GM10248 (cell line): ENCODE results near the gene INSYN2A.

Experiments used
- CTCF ChIA-PET: fragments of 300-600 bp; sonication (Branson Sonifier 250); formaldehyde crosslinking; extraction: SDS; loops from one replicate; lab custom pipeline; 2021; ENCODE audit warnings: antibody characterized with exemption; lab: Yijun Ruan, JAX
- POLR2A ChIA-PET: fragments of 350-650 bp; sonication (Branson Sonifier 250); formaldehyde crosslinking; extraction: SDS; loops from one replicate; lab custom pipeline; 2020; ENCODE audit warnings: antibody characterized with exemption; lab: Yijun Ruan, JAX
- DNase-seq: peaks from one replicate; pipeline ENCODE4 v3.0.0; 2012; ENCODE audit errors: extremely low spot score
- TF ChIP-seq, protein P1 (sequence below): IDR thresholded peaks from 2 replicates; pipeline ENCODE4 v1.5.1; 2012; ENCODE audit warnings: mild to moderate bottlenecking, low read depth; ENCODE audit errors: extremely low read depth, missing control alignments, control extremely low read depth

INSYN2A gene

DNA sequence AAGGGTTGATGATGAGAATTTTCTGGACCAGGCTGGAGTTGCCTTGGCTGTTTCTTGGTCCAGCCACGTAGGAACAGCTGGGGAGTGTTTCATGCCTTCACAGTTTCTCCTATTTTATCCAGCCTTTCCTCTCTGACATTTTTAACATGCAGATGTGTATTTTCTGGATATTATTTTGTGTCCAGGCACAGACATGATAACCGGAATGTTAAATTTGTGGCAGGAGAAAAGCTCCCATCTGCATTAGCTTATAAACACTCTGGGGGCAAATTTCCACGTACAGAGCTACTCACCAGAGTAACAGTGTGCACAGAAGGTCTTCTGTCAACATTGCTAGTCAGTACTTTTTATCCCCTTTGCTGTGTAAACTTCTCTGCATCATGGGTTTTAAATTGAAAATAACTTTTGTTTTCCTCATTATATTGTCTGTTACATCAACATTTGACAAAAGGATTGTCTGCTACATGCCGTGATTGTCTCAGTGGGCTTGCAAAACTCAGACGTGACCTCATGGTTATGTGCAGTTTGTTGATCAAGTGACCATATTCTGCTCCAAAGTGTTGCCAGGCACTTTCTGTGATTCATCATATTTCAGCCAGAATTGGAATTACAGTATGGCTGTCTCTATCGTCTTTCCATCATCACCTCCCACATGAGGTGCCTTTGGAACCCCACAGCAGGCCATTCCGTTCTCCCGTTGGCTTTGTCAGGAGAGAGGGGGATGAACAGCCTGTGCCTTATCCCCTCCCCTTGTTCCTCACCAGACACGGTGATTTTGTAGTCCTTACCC, 41.4 kb downstream of the INSYN2A start:
- DNase-seq = no peak
- TF ChIP-seq, protein P1, sequence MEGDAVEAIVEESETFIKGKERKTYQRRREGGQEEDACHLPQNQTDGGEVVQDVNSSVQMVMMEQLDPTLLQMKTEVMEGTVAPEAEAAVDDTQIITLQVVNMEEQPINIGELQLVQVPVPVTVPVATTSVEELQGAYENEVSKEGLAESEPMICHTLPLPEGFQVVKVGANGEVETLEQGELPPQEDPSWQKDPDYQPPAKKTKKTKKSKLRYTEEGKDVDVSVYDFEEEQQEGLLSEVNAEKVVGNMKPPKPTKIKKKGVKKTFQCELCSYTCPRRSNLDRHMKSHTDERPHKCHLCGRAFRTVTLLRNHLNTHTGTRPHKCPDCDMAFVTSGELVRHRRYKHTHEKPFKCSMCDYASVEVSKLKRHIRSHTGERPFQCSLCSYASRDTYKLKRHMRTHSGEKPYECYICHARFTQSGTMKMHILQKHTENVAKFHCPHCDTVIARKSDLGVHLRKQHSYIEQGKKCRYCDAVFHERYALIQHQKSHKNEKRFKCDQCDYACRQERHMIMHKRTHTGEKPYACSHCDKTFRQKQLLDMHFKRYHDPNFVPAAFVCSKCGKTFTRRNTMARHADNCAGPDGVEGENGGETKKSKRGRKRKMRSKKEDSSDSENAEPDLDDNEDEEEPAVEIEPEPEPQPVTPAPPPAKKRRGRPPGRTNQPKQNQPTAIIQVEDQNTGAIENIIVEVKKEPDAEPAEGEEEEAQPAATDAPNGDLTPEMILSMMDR = no peak
- ChIA-PET POLR2A (no interaction called here), CTCF (no interaction called here)

DNA sequence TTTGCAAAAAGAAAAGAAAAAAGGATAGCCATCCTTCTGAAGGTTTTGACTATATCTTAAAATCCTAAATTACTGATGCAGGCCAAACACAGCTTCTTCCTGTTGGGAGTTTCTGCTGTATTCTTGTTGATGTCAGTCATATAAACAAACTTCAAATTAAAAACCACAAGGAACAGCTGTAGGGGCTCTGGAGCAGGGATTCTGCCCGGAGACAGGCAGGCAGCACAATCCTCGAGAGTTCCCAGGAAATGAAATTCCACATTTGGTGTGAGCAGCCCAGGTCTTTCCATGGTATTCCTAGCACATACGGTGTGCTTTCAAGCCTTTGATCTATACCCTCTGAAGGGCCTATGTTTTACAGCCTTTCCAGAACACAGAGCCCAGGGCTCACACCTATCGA, 43.2 kb downstream of the INSYN2A start:
- DNase-seq = no peak
- POLR2A ChIA-PET = no interaction called here
- CTCF ChIA-PET = no interaction called here
- TF ChIP-seq, protein P1 = no peak

GRCh38 chr10:127151981-127152699, 44.3 kb downstream of the INSYN2A start:
- no peak for DNase-seq
- TF ChIP-seq, protein P1 = no peak
- POLR2A ChIA-PET = no interaction called here
- CTCF ChIA-PET = no interaction called here

- TF ChIP-seq, protein P1 = no peak
- no peak for DNase-seq
- POLR2A ChIA-PET = no interaction called here
- CTCF ChIA-PET = no interaction called here
Observed at GRCh38 chr10:127151541-127151940, 44.9 kb downstream of the INSYN2A start.

DNA sequence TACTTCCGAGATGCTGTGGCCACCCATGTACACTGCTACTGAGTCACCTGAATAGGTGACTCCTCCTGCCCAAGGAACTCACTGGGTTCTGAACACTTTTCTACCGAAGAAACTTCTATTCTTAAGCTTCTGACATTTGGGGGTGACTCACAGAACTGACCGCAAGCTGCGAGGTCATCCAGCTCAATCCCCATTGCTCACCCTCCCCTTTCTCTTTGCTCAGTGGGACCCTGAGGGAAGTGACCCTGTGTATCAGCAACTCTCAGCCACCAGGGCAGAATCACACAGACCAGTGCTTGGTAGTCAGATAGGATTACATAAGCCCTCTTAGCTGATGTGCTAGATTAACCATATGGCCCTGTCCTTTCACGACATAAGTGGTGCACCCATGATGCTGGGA, 46.3 kb downstream of the INSYN2A start:
- CTCF ChIA-PET = interaction anchor here (1.3 kb wide), 1 partner anchor 11 kb away, joined by 3 read pairs; no protein-coding TSS in a partner anchor
- TF ChIP-seq, protein P1 = no peak
- DNase-seq = no peak
- POLR2A ChIA-PET = no interaction called here

DNA sequence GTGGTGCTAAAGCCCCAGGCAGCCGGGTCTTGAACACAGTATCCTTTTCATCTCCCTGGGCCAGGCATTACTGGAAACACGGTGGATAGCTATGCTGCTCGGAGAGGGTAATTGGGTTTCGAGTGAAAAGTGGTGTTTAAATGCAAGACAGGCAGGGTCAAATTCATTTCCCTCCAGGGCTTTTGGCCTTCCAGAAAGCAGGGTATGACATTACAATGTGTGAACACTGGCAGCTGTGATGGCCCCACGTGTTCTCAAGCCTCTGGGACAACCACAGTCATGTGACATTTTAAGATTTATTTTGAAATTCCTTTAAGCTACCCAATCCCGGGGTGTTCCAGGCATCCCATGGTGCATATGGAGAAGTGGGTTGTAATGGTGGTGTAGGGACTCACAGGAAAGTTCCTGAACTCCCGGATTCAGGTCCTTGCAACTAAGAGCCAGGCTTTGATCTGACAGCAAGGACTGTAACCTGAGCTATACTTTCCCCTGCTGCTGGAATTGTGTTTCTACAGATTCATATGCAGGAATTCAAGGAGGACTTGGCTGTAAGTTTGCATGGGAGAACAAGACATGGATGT, 46.8 kb downstream of the INSYN2A start:
- POLR2A ChIA-PET = no interaction called here
- CTCF ChIA-PET = interaction anchor here (1.3 kb wide), 1 partner anchor 11 kb away, joined by 3 read pairs; no protein-coding TSS in a partner anchor
- TF ChIP-seq, protein P1 = no peak

More for the DNA sequence above, 46.8 kb downstream of the INSYN2A start:
- no peak for DNase-seq
